HL-60 (cell line): ENCODE results near the gene SMIM10.

Experiments used
- CTCF ChIP-seq: IDR thresholded peaks from one replicate; pipeline ENCODE4 v1.5.1; 2011; ENCODE audit warnings: low read length, control low read depth, inconsistent platforms; ENCODE audit not compliant: insufficient read depth
- REST ChIP-seq: IDR thresholded peaks from 2 replicates; pipeline ENCODE4 v1.6.1; 2012; ENCODE audit warnings: low read depth; ENCODE audit not compliant: insufficient replicate concordance

GRCh38 chrX:135006187-135006586 lies 15.4 kb downstream of the SMIM10 start:
- TF ChIP-seq CTCF (no peak), REST (no peak)
